Activated T-helper 2 cell treated with anti-CD3 and anti-CD28 coated beads, Interferon-gamma antibody, Interleukin-2, Interleukin-4, amounts not matched to agents 10 μg/mL and 5 μg/mL and 100 μg/mL, durations not matched to agents 14 hours and 24 hours and 36 hours (primary cell): ENCODE data around the gene IL1RAPL2. TPM values are rescaled to one million over a fixed set of nuclear protein-coding genes. Genes with fewer than 3 reads are reported as not detected.

Experiments used
- DNase-seq: peaks from one replicate; pipeline ENCODE4 v3.0.0; 2021; ENCODE audit warnings: low spot score
- H3K27ac Mint-ChIP-seq: one replicate; pipeline ENCODE4 v1.8.0; 2021; ENCODE audit warnings: mixed read lengths
- H3K27me3 Mint-ChIP-seq: one replicate; pipeline ENCODE4 v1.8.0; 2021; ENCODE audit warnings: low read depth, mixed read lengths
- H3K36me3 Mint-ChIP-seq: one replicate; pipeline ENCODE4 v1.8.0; 2021; ENCODE audit warnings: low read depth, mixed read lengths
- H3K4me1 Mint-ChIP-seq: one replicate; pipeline ENCODE4 v1.8.0; 2021; ENCODE audit warnings: low read depth, mixed read lengths
- H3K4me3 Mint-ChIP-seq: one replicate; pipeline ENCODE4 v1.8.0; 2021; ENCODE audit warnings: low read depth, mild to moderate bottlenecking, moderate library complexity, mixed read lengths
- H3K9me3 Mint-ChIP-seq: one replicate; pipeline ENCODE4 v1.8.0; 2021; ENCODE audit warnings: mixed read lengths
- intact Hi-C: fragments of 100-400 bp; cut with micrococcal nuclease; formaldehyde crosslinking; loops from one replicate; pipeline ENCODE4 v1.15.1; 2023
- total RNA-seq: library from RNA; stranded (reverse); gene quantifications from 2 replicates; pipeline ENCODE4 v1.2.3, GENCODE V29; 2022

IL1RAPL2 gene
- total RNA-seq, 1 donor from 2014 or later = not detected

- no peaks in the 10 kb centered on the region for H3K36me3 Mint-ChIP-seq
- no peaks in the 10 kb centered on the region for H3K9me3 Mint-ChIP-seq
- H3K27me3 Mint-ChIP-seq = no peaks in the 10 kb centered on the region
- intact Hi-C loops = no loop called here
- H3K4me3 Mint-ChIP-seq = no peak overlapping the region
- no peaks in the 10 kb centered on the region for H3K4me1 Mint-ChIP-seq
- no peak overlapping the region for H3K27ac Mint-ChIP-seq
- no peak for DNase-seq
These were observed 1044.4 kb downstream of the IL1RAPL2 start for GRCh38 chrX:105610411-105610810.

GRCh38 chrX:105618393-105619101 is 1052.5 kb downstream of the IL1RAPL2 start:
- Mint-ChIP-seq H3K27me3 (no peaks in the 10 kb centered on the region), H3K4me1 (no peaks in the 10 kb centered on the region), H3K36me3 (no peaks in the 10 kb centered on the region), H3K27ac (no peak overlapping the region), H3K4me3 (no peak overlapping the region), H3K9me3 (no peaks in the 10 kb centered on the region)
- no peak for DNase-seq
- intact Hi-C loops = no loop called here

GRCh38 chrX:105634180-105634579 is 1068.2 kb downstream of the IL1RAPL2 start:
- Mint-ChIP-seq H3K9me3 (peaks cover 12% of the 10 kb centered on the region), H3K36me3 (no peaks in the 10 kb centered on the region), H3K27me3 (no peaks in the 10 kb centered on the region), H3K27ac (no peak overlapping the region), H3K4me1 (no peaks in the 10 kb centered on the region), H3K4me3 (no peak overlapping the region)
- no peak for DNase-seq
- intact Hi-C loops = no loop called here

GRCh38 chrX:105635794-105636193 is 1069.8 kb downstream of the IL1RAPL2 start:
- peaks cover 9% of the 10 kb centered on the region for H3K9me3 Mint-ChIP-seq
- no peak for DNase-seq
- no peaks in the 10 kb centered on the region for H3K27me3 Mint-ChIP-seq
- no peak overlapping the region for H3K4me3 Mint-ChIP-seq
- H3K36me3 Mint-ChIP-seq = no peaks in the 10 kb centered on the region
- no peak overlapping the region for H3K27ac Mint-ChIP-seq
- intact Hi-C loops = no loop called here
- H3K4me1 Mint-ChIP-seq = no peaks in the 10 kb centered on the region

- no peak for DNase-seq
- Mint-ChIP-seq H3K4me1 (no peaks in the 10 kb centered on the region), H3K36me3 (no peaks in the 10 kb centered on the region), H3K27me3 (no peaks in the 10 kb centered on the region), H3K9me3 (peaks cover 9% of the 10 kb centered on the region), H3K27ac (no peak overlapping the region), H3K4me3 (no peak overlapping the region)
- intact Hi-C loops = no loop called here
These were observed 1070.7 kb downstream of the IL1RAPL2 start for GRCh38 chrX:105636667-105637066.

DNA sequence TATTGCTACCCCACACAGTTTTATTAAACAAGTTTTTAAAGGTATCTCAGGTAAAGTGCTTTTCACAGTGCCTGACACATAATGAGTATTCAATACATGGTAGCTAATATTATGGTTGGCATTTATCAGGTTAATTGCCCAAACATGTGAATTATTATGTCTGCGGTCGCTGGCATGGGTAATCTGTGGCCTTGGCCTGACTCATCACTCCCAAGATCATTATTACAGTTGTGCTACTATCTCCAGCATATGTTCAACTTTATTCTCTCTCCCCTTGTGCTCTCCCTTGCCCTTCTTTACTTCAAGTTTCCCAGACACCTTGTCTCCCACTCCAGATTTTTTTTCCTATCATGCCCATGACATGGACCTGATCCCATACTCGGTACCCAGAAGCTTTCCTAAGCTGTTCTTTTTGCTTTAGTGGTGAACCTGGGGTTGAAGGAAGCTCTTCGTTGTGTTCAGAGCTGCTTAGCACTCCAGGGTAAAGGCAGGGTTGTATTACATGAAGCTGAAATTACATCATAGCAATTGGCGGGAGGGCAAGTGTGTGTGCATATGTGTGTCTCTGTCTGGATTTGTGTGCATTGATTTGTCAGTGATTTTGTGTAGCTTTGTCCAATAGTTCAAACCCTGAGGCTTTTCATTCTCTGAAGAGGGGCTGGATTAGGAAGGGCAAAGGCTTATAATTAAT is 1079.8 kb downstream of the IL1RAPL2 start:
- no peaks in the 10 kb centered on the region for H3K4me1 Mint-ChIP-seq
- no peak overlapping the region for H3K27ac Mint-ChIP-seq
- no peaks in the 10 kb centered on the region for H3K27me3 Mint-ChIP-seq
- H3K9me3 Mint-ChIP-seq = peaks cover 3% of the 10 kb centered on the region
- no peak overlapping the region for H3K4me3 Mint-ChIP-seq
- no peak for DNase-seq
- intact Hi-C loops = no loop called here
- no peaks in the 10 kb centered on the region for H3K36me3 Mint-ChIP-seq

- no peak for DNase-seq
- Mint-ChIP-seq H3K4me3 (no peak overlapping the region), H3K9me3 (peaks cover 3% of the 10 kb centered on the region), H3K4me1 (no peaks in the 10 kb centered on the region), H3K27me3 (no peaks in the 10 kb centered on the region), H3K27ac (no peak overlapping the region), H3K36me3 (no peaks in the 10 kb centered on the region)
- intact Hi-C loops = no loop called here
These were observed 1080.8 kb downstream of the IL1RAPL2 start for GRCh38 chrX:105646592-105647372.

GRCh38 chrX:105647749-105648148 is 1081.8 kb downstream of the IL1RAPL2 start:
- no peaks in the 10 kb centered on the region for H3K4me1 Mint-ChIP-seq
- no peaks in the 10 kb centered on the region for H3K36me3 Mint-ChIP-seq
- no peak for DNase-seq
- no peak overlapping the region for H3K27ac Mint-ChIP-seq
- intact Hi-C loops = no loop called here
- H3K9me3 Mint-ChIP-seq = peaks cover 3% of the 10 kb centered on the region
- H3K27me3 Mint-ChIP-seq = no peaks in the 10 kb centered on the region
- H3K4me3 Mint-ChIP-seq = no peak overlapping the region

DNA sequence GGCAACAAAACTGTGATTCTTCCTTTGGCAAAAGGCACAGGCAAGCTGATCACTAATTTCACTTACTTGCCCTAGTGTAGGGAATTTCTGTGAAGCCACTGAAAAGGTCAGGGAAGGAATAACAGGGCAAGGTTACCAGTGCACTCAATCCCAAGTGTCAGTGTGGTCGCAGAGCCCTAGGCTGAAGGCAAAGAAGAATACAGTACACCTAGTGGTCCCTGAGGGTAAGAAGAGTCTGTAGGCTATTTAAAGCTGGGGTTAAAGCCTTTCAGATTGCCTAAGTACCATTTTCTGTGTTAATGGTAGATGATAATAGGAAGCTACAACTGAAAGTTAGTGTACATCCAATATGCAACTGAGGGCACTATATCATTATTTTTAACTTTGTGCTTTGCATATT is 1082.7 kb downstream of the IL1RAPL2 start:
- no peak overlapping the region for H3K27ac Mint-ChIP-seq
- no peaks in the 10 kb centered on the region for H3K27me3 Mint-ChIP-seq
- H3K4me1 Mint-ChIP-seq = no peaks in the 10 kb centered on the region
- intact Hi-C loops = no loop called here
- peaks cover 3% of the 10 kb centered on the region for H3K9me3 Mint-ChIP-seq
- no peaks in the 10 kb centered on the region for H3K36me3 Mint-ChIP-seq
- no peak overlapping the region for H3K4me3 Mint-ChIP-seq
- DNase-seq = no peak

DNA sequence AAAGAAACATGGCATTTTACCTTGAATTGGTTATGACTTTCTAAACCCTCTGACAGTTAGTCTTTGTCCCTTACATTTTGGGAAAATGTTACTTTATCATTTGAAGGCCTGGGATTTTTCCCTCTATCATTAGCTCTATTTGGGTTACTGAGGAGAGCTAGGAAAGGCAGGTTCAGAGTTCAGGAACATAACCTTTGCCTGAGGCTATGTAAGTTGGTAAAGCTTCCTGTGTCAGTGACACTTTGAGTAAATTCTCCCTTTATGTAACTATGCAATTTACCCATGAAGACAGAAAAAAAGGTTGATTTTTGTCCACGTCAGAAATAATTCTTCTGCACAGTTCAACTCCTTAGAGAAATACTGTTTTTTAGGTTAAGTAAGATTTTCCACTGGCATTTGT is 1084.6 kb downstream of the IL1RAPL2 start:
- no peak overlapping the region for H3K4me3 Mint-ChIP-seq
- peaks cover 3% of the 10 kb centered on the region for H3K9me3 Mint-ChIP-seq
- H3K27me3 Mint-ChIP-seq = no peaks in the 10 kb centered on the region
- no peak overlapping the region for H3K27ac Mint-ChIP-seq
- DNase-seq = no peak
- intact Hi-C loops = no loop called here
- no peaks in the 10 kb centered on the region for H3K4me1 Mint-ChIP-seq
- H3K36me3 Mint-ChIP-seq = no peaks in the 10 kb centered on the region

GRCh38 chrX:105650986-105651385 is 1085.0 kb downstream of the IL1RAPL2 start:
- no peaks in the 10 kb centered on the region for H3K4me1 Mint-ChIP-seq
- H3K9me3 Mint-ChIP-seq = peaks cover 3% of the 10 kb centered on the region
- no peak for DNase-seq
- intact Hi-C loops = no loop called here
- no peaks in the 10 kb centered on the region for H3K27me3 Mint-ChIP-seq
- H3K27ac Mint-ChIP-seq = no peak overlapping the region
- H3K4me3 Mint-ChIP-seq = no peak overlapping the region
- no peaks in the 10 kb centered on the region for H3K36me3 Mint-ChIP-seq

DNA sequence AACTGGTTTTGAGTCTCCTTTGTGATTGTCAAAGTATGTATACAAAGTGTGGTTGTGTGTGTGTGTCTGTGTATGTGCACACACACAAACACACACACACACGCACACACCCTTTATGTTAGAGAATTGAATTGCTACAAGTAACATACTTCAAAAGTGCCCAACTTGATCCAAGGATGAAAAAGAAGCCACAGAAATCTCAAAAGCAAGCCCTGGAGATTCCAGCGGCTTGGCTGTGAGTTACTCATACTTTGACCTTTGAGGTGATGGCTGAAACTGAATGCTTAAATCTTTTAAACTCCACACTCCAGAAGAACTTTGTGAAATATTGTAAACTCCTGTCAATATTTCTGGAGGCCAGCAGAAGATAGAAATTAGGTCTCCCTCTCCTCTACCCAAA is 1087.9 kb downstream of the IL1RAPL2 start:
- Mint-ChIP-seq H3K36me3 (no peaks in the 10 kb centered on the region), H3K9me3 (peaks cover under 1% of the 10 kb centered on the region), H3K4me1 (no peaks in the 10 kb centered on the region), H3K4me3 (no peak overlapping the region), H3K27me3 (no peaks in the 10 kb centered on the region), H3K27ac (no peak overlapping the region)
- intact Hi-C loops = no loop called here
- DNase-seq = no peak

- no peak for DNase-seq
- intact Hi-C loops = no loop called here
- Mint-ChIP-seq H3K9me3 (peaks cover 4% of the 10 kb centered on the region), H3K36me3 (no peaks in the 10 kb centered on the region), H3K4me3 (no peak overlapping the region), H3K27ac (no peak overlapping the region), H3K27me3 (no peaks in the 10 kb centered on the region), H3K4me1 (no peaks in the 10 kb centered on the region)
These were observed 1092.1 kb downstream of the IL1RAPL2 start for GRCh38 chrX:105658136-105658535.
